ENCODE results near the gene DYNC1LI1. TPM values are rescaled to one million over a fixed set of nuclear protein-coding genes. Genes with fewer than 3 reads are reported as not detected.

Gene DYNC1LI1
- total RNA-seq, 8 experiments from 2014 or later: 31.2 to 79.8 (median 66.4) TPM

Other genes starting within 250 kb of the DYNC1LI1 start
- gene CMTM7, start 179.0 kb downstream of the DYNC1LI1 start, total RNA-seq: 10 to 100 TPM in 2 of 8 experiments, 1 to 10 TPM in 6; 1.2 to 48.2 (median 5.4) TPM
- gene CMTM6, start 68.0 kb downstream of the DYNC1LI1 start, total RNA-seq: 100 to 1,000 TPM in 1 of 8 experiments, 10 to 100 TPM in 7; 11.4 to 275 (median 28.6) TPM
- gene CNOT10, start 114.3 kb upstream of the DYNC1LI1 start, total RNA-seq: 10 to 100 TPM; 19.2 to 43.1 (median 33.6) TPM
- gene TRIM71, start 247.1 kb upstream of the DYNC1LI1 start, total RNA-seq: 10 to 100 TPM in 2 of 8 experiments, 1 to 10 TPM in 2, under 1 TPM in 4; 0.07 to 56.4 (median 3.7) TPM